Erythroblast (primary cell): ENCODE results near the gene PRKCZ.

Experiments used
- DNase-seq, 2 experiments: peaks; one replicate each; lab custom pipeline; 2025; lab: John Stamatoyannopoulos, UW
- GATA1 ChIP-seq: IDR thresholded peaks from 2 replicates; pipeline ENCODE4 v1.6.1; 2011; ENCODE audit warnings: low read depth, mild to moderate bottlenecking, control low read depth, low read length, moderate library complexity
- POLR2A ChIP-seq: IDR thresholded peaks from 2 replicates; pipeline ENCODE4 v1.6.1; 2011; ENCODE audit warnings: mild to moderate bottlenecking, low read length

The PRKCZ gene

DNA sequence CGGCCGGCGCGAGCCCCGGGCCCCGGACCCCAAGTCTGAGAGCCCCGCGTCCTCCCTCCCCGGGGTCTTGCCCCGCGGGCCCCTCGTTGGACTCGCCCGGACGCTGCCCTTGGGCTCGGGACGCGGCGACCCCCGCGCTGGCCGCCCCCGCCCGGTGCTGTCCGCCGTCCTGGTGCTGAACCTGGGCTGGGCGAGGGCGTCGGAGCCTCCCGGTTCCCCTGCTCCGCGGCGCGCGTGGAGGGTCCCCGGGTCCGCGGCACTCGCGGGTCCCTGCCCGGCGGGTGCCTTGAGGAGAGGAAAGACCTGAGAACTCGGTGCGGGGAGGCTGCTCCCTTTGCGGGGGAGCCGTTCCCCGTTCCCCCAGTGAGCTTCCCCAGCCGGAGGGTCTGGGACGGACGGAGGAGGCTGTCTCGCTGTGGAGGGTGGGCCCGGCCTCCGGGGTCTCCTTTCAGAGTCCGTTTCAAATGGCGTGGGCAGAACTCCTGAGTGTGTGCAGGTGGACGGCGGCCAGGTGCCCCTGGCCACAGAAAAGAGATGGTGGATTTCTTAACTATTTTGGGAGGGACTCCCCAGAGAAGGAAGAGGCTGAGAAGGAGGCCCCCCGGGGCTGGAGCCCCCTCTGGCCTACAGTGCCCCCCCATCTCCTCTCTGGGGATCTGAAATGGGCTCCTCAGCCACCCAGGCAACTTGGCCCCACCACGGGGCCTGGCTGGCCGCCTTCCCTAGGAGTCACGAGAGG is 30.5 kb upstream of the PRKCZ start:
- TF ChIP-seq GATA1: no peak
- TF ChIP-seq POLR2A: no peak
- DNase-seq: no peak

DNA sequence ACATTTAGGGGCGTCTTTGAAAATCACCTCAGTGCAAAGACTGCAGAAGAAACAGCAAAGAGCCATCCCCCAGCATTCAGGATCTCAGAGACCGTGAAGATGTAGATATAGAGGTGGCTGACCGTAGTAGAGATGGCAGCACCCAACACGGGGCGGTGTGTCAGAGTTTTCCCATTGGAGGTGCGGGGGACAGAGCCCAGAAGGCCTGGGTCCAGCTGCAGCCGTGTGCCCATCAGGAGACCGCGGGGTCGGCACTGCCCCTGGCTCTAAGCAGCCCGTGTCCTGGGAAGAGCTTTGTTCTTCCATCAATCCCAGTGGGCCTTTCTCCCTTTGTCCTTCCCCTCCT is 29.9 kb upstream of the PRKCZ start:
- TF ChIP-seq GATA1: no peak
- TF ChIP-seq POLR2A: no peak
- DNase-seq: no peak

DNA sequence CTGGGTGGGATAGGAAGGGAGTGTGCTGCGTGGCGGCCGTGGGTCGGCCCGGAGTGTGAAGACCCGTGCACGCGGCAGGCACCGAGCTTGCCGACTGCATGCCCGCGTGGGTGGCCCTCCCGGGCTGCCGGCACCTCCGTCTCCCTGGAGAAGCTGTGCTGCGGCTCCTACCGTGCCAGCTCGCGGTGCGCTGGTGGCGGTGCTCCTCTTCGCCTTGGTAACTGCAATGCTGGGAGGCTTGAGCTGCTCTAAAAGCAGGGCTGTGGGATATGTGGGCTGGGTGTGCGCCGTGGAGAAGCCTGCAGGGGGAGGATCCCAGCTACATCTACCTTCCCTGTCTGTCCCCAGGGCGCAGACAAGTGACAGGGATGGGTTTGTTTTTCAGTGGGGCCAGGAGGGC is 28.7 kb upstream of the PRKCZ start:
- TF ChIP-seq GATA1 (no peak), POLR2A (no peak)
- DNase-seq: no peak

DNA sequence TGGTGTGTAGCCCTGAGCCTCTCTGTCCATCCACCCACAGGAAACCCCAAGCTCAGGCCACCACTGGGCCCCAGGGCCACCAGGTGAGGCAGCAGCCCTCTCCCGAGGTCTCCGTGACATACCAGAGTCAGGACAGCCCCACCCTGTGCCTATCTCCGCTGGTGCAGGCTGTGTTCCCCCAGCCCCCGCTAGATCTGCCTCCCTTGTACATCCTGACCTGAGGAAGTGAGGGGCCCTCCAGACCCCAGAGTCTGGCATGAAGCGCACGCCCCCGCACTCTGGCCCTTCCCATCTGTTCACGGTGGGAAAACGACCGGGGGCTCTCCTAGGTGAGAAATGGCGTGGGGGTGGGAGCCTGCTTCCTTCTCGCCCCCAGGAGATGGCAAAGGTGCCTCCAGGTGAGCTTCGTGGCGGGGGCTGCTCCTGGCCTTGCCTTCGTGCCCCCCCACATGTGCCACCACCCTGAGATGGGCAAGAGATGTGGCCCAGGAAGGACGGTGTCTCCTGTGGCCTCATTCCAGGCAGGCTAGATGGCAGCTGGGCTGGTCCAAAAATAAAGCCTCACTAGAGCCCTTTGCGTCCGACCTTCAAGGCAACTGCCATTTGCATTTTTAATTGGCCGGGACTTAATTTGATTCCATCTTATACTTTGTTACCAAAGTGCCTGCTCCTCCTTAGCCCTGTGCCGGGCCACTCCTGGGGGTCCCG is 28.0 kb upstream of the PRKCZ start:
- no peak for DNase-seq
- TF ChIP-seq GATA1 (no peak), POLR2A (no peak)

DNA sequence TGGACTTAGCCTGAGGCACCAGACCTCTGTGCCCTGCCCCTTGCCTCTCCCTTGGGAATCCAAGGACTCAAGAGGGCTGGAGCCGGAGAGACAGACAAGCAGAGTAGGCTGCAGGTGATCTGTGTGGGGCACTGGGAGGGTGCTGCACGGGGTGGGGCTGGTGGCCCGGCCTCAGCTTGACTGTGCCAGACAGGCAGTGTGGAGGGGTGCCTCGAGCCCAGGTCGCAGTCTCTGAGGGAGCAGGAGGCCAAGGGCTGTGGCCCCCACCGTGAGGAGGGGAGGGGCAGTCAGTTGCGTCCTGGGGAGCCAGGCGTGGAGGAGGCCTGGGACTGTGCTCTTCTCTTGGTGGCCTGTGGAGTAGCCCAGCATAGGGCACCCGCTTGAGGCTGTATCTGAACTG is 27.0 kb upstream of the PRKCZ start:
- no peak for DNase-seq
- TF ChIP-seq POLR2A (no peak), GATA1 (no peak)

DNA sequence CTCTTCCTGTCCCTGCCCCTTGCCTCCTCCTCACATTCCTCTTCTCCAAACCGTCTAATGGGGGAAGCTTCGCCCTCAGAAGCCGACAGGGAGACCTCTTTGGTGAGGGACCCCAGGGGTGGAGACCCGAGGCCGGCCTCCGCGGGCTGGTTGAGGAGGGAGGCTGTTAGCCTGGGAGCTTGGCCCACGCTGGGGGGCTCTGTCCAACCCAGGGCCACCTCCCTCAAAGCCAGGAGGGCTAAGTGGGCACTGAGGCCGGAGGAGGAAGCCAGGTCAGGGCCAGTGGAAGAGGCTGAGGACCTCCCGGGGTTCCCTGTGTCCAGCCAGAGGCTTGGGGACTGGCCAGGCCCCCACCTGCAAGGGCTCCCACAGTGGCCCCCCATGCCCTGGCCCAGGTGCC is 25.8 kb upstream of the PRKCZ start:
- no peak for DNase-seq
- TF ChIP-seq POLR2A (no peak), GATA1 (no peak)

DNA sequence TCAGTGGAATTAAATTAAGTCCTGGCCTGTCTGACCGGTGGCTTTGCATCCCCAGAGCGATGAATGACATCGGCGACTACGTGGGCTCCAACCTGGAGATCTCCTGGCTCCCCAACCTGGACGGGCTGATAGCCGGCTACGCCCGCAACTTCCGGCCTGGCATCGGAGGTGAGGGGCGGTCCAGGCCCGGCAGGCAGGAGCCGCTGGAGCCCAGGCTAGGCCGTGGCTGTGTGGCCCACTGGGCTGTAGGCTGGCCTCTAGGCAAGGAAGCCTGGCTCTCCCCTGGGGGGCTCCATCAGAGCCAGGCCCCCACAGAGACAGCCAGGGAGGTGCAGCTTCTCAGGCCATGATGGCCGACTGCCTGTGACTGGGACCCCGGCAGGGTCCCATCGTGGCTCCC is 25.3 kb upstream of the PRKCZ start:
- no peak for DNase-seq
- TF ChIP-seq POLR2A: no peak
- no peak for TF ChIP-seq GATA1

DNA sequence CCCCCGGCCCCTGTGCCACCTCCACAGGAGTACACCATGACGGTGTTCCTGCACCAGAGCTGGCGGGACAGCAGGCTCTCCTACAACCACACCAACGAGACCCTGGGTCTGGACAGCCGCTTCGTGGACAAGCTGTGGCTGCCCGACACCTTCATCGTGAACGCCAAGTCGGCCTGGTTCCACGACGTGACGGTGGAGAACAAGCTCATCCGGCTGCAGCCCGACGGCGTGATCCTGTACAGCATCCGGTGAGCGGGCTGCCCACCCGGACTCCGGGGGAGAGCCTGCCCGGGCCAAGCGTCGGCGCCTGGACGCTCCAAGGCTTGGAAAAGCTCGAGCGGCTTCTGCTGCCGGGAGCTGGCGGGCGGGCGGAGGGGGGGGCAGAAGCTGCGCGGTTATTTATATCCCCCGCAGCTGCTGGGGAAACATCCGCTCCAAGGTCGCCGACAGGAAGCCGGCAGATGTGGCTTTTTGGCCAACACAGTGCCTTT is 24.7 kb upstream of the PRKCZ start:
- DNase-seq: no peak
- TF ChIP-seq GATA1 (no peak), POLR2A (no peak)

DNA sequence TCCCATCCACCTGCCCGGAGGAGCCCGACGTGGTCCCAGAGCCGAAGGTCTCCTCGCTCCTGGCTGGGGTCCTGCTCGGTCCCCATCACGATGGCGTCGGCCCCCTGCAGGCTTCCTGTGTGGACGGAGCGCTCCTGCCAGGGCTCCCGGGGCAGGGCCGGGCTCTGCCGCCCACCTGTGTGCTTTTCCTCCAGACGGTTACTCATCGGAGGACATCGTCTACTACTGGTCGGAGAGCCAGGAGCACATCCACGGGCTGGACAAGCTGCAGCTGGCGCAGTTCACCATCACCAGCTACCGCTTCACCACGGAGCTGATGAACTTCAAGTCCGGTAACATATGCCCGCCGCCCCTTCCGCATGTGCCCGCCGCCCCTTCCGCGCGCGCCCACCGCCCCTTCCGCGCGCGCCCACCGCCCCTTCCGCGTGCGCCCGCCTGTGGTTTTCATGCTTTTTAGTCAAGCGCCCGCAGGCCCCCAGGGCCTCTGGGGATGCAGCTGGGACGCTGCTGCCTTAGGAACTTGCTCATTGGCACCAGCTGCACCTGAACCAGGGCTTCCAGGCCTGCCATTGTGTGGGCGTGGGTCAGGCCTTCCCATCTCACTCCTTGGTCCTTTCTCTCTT is 22.1 kb upstream of the PRKCZ start:
- TF ChIP-seq GATA1 (no peak), POLR2A (no peak)
- no peak for DNase-seq

DNA sequence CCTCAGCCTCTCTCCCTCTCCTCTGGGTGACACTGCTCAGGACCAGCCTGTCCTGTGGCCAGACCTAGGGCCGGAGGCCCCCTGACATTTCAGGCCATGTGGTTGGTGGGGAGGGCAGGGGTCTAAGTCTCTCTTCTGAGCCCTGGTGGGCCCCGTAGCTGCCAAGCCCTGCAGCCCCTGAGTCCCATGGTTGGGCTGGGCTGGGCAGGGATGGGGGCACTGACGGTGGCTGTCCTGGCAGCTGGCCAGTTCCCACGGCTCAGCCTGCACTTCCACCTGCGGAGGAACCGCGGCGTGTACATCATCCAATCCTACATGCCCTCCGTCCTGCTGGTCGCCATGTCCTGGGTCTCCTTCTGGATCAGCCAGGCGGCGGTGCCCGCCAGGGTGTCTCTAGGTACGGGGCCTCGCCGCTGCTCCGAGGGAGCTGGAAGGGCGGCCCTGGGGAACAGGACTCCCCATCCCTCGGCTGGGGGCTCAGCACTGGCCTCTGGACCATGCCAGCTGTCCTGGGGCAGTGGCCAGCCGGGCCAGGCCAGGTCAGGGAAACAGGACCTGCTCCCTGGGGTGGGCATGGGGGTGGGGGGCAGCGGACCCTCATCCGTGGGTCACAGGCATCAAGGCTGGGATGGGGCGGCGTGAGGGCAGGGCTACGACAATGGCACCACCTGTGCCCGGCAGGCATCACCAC is 21.2 kb upstream of the PRKCZ start:
- TF ChIP-seq GATA1 (no peak), POLR2A (no peak)
- DNase-seq: no peak

DNA sequence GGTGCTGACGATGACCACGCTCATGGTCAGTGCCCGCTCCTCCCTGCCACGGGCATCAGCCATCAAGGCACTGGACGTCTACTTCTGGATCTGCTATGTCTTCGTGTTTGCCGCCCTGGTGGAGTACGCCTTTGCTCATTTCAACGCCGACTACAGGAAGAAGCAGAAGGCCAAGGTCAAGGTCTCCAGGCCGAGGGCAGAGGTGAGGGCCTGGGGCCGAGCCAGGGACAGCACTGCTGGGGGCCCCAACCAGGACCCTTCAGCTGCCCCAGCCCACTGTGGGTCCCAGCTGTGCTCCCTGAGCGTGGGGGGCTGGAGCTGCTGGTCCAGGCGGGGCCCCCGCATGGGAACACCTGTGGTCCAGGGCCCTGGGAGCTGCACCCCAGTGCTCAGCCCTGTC is 20.6 kb upstream of the PRKCZ start:
- TF ChIP-seq POLR2A (no peak), GATA1 (no peak)
- DNase-seq: no peak

DNA sequence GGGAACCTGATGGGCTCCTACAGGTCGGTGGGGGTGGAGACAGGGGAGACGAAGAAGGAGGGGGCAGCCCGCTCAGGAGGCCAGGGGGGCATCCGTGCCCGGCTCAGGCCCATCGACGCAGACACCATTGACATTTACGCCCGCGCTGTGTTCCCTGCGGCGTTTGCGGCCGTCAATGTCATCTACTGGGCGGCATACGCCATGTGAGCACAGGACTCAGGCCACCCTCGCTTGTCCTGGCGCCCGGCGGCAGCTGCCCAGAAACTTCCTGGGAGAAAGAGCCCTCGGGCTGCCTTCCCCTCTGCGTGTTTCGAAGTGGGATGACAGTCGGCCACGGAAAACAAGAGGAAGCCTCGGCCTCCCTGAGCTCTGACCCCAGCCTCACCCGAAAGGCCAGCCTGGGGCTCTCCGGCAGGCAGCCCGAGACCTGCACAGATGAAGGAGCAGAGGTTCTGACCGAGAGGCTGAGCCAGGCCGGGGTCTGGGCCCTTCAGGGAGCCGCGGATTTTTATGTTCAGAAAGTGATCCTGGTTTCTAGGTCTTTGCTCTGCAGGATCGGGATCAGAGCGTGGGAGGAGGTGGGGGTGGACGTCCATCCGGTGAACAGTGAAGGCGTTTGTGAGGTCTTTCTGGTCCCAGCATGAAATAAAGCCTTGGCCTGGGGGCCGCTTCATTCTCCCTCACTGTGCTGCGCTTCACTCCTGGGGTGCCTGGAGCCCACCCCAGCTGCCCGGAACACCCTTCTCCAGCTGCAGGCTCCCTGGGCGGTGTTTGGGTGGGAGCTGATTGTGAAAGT is 19.9 kb upstream of the PRKCZ start:
- DNase-seq: no peak
- TF ChIP-seq GATA1 (no peak), POLR2A (no peak)
